ENCODE data around the gene PLD1.
A peak's percentile ranks its signal among the peaks of the same experiment; 100 is the strongest.
"Not testable (repeated sequence)": the region's sequence is repeated elsewhere in the genome, so short reads cannot be mapped to it uniquely, and the experiment has no call there.

The PLD1 gene

GRCh38 chr3:171606151-171606751 lies 204.0 kb downstream of the PLD1 start:
- peak; percentile 22 for DNase-seq

- DNase-seq = no peak
Measured at GRCh38 chr3:171604370-171604769, 205.9 kb downstream of the PLD1 start.

GRCh38 chr3:171602072-171602471 lies 208.2 kb downstream of the PLD1 start:
- no peak for DNase-seq

GRCh38 chr3:171600030-171600429 lies 210.3 kb downstream of the PLD1 start:
- DNase-seq = no peak

GRCh38 chr3:171598990-171599389 lies 211.3 kb downstream of the PLD1 start:
- DNase-seq = no peak

- DNase-seq = no peak
Measured at GRCh38 chr3:171592786-171593185, 217.5 kb downstream of the PLD1 start.

GRCh38 chr3:171591070-171591469 lies 219.2 kb downstream of the PLD1 start:
- no peak for DNase-seq

- DNase-seq = no peak
Measured at GRCh38 chr3:171586274-171586673, 224.0 kb downstream of the PLD1 start.

GRCh38 chr3:171585039-171585438 lies 225.2 kb downstream of the PLD1 start:
- no peak for DNase-seq

- no peak for DNase-seq
Measured at GRCh38 chr3:171584100-171584499, 226.2 kb downstream of the PLD1 start.

GRCh38 chr3:171574556-171575240 lies 235.6 kb downstream of the PLD1 start:
- peak; percentile 18 for DNase-seq

GRCh38 chr3:171569571-171570132 lies 240.6 kb downstream of the PLD1 start:
- no peak for DNase-seq

GRCh38 chr3:171568766-171569165 lies 241.5 kb downstream of the PLD1 start:
- no peak for DNase-seq

- DNase-seq = peak; percentile 35
Measured at GRCh38 chr3:171566803-171567422, 243.4 kb downstream of the PLD1 start.

GRCh38 chr3:171565481-171566058 lies 244.7 kb downstream of the PLD1 start:
- peak; percentile 30 for DNase-seq

- no peak for DNase-seq
Measured at GRCh38 chr3:171564748-171565480, 245.4 kb downstream of the PLD1 start.

- DNase-seq = no peak
Measured at GRCh38 chr3:171563298-171563697, 247.0 kb downstream of the PLD1 start.

GRCh38 chr3:171562459-171562858 lies 247.8 kb downstream of the PLD1 start:
- not testable (repeated sequence) for DNase-seq

GRCh38 chr3:171561596-171562323 lies 248.5 kb downstream of the PLD1 start:
- no peak for DNase-seq

- no peak for DNase-seq
Measured at GRCh38 chr3:171559586-171559985, 250.7 kb downstream of the PLD1 start.

GRCh38 chr3:171558188-171558696 lies 252.0 kb downstream of the PLD1 start:
- DNase-seq = no peak

GRCh38 chr3:171557173-171557572 lies 253.1 kb downstream of the PLD1 start:
- no peak for DNase-seq
